HuH-7.5 (cell line): ENCODE results near the gene WDR45.

Source experiments
- DNase-seq: peaks from one replicate; pipeline ENCODE4 v3.0.0; 2011; ENCODE audit warnings: low spot score

The WDR45 gene

GRCh38 chrX:49073601-49074575 is 5.8 kb downstream of the WDR45 start, which contains the start of gene PRAF2:
Gene PRAF2 (minus strand): TSS chrX:49074002. CDS start chrX:49073987, 15 bp downstream.
- DNase-seq: peak; percentile 81

GRCh38 chrX:49072712-49073095 is 7.0 kb downstream of the WDR45 start:
- no peak for DNase-seq

GRCh38 chrX:49071877-49072711 is 7.6 kb downstream of the WDR45 start:
- DNase-seq: no peak

DNA sequence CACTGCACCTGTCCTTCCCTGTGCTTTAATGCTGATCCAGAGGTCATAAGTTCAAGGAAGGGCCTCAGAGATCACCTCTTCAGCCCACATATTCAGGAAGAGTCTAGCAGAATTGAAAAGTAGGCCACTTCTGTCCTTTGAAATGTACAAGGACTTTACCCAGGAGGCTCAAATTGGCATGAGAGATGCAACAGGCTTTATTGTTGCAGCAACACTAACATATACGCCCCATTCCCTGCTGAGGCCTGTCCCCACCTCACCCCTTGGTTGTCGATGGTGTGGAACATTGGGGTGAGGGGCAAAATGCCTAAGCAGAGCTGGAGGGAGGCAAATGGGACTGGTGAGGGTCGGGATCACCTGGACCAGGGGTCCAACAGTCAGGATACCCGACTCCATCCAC is 8.7 kb downstream of the WDR45 start:
- DNase-seq: no peak

DNA sequence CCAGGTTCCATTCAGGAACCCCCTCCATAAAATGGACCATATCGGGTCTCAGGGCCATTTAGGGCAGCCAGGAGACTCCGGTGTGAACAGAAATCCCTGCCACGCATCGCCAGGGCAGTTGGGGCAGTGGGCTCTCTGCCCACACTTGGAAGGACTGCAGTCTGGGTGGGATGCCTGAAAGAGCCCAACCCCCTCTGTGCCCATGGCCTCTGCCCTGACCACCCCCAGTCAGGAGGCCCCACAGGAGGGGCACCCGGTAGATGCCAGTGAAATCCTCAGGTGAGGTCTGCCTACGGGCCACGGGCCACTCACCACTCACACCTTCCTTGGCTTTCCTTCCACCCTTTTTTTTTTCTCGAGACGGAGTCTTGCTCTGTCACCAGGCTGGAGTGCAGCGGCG is 10.6 kb downstream of the WDR45 start:
- DNase-seq: no peak

- no peak for DNase-seq
Measured at GRCh38 chrX:49067285-49068120, 12.2 kb downstream of the WDR45 start.

GRCh38 chrX:49066690-49067089 is 13.0 kb downstream of the WDR45 start:
- DNase-seq: no peak

DNA sequence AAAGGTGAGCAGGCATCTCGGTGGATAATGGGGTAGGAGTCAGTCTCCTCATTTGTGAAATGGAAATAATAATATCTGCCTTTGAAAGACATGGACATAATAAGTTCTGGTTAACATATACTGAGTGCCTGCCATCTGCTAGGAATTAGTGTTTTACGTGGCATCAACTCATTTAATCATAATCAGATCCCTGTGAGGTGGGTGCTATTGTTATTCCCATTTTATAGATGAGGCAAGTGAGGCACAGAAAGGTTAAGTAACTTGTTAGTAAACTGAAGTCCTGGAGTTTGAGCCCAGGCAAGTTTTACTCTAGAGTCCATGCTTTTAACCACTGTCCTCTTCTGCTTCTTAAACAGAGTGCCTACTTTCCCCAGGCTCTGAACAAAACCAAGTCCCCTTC is 13.4 kb downstream of the WDR45 start:
- DNase-seq: no peak

- DNase-seq: no peak
Measured at GRCh38 chrX:49064735-49065134, 15.0 kb downstream of the WDR45 start.

DNA sequence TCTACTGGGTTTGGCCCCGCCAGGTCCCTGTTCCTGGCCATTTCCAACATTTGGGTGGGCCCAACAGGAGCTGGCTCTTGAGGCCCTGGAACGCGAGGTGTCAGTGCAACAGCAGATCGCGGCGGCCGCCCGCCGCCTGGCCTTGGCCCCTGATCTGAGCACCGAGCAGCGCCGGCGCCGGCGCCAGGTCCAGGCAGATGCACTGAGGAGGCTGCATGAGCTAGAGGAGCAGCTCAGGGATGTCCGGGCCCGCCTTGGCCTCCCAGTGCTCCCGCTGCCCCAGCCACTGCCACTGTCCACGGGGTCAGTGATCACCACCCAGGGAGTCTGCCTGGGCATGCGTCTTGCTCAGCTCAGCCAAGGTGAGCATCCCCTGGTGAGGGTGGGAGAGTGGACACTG is 15.4 kb downstream of the WDR45 start:
- DNase-seq: no peak

DNA sequence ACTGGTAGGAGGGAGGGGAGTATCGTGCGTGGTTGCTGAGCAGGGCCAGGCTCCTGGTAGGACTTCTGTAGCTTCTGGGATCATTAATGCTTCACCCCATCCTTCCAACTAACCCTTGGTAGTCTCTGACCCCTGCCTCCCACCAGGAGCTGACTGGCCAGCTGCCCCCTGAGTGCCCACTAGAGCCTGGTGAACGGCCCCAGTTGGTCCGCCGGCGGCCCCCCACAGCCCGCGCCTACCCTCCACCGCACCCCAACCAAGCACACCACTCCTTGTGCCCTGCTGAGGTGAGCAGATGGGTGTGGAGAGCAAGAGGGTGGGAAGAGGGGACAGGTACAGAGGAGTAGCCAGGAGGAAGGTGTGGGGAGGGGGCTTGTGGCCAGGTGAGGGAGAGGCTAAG is 16.0 kb downstream of the WDR45 start:
- DNase-seq: no peak

- no peak for DNase-seq
Measured at GRCh38 chrX:49061916-49062315, 17.8 kb downstream of the WDR45 start.

DNA sequence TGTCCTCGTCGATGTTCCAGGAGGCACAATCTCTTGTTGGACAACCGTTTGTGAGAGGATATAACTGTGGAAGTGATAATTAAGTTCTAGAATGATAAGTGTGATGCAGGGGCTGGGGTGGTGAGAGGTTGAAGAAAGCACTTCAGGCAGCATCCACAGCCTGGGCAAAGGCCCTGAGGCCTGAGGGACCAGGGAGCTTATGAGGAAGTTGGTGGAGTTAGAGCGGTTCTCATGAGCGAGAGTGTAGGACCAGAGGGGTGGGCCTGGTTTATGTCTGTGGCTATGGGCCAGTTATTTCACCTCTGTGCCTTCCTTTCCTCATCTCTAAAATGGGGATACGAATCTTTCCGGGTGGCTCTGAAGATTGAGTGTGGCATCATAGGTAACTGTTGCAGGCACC is 18.2 kb downstream of the WDR45 start:
- DNase-seq: no peak

DNA sequence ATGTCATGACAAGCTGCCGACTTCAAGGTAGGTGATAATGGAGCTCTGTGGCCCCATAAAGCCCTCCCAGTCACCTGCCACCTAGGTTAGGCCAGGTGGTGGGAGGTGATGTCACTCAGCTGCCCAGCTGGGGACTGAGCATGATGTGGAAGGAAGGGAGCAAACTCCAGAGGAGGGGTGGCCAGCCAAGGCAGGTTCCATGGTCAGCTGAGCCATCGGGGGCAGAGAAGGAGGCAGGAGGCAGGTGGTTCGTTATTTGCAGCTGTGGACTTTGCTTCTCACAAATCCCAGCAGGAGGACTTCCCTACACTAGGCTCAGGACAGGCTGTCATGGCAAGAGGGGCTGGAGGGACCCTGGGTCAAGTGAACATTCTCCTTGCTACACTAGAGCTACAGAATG is 18.8 kb downstream of the WDR45 start:
- no peak for DNase-seq

- no peak for DNase-seq
Measured at GRCh38 chrX:49059681-49060085, 20.0 kb downstream of the WDR45 start.

- no peak for DNase-seq
Measured at GRCh38 chrX:49059201-49059600, 20.5 kb downstream of the WDR45 start.

DNA sequence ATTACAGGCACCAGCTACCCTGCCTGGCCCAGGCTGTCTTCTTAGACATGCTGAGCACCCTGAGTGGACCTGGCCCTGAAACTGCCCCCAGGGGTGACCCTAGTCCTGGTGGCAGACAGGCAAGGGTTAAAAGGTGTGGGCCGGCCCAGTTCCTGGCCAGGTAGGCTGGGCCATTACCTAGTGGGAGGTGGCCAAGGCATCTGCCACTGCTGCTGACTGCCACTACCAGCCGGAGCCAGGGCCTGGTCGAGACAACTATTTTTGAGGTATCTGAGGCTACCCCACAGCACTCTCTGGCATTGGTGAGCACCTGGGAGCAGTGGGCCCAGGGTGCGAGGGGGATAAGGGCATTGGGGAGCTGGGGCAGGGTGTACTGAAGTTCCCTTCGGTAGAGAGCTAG is 20.9 kb downstream of the WDR45 start, which contains the start of gene CCDC120:
TSS of gene CCDC120 (plus strand) at position 206 of the 400 bp plus-strand sequence. CDS start 3,043 bp downstream, outside the sequence.
- DNase-seq: no peak

DNA sequence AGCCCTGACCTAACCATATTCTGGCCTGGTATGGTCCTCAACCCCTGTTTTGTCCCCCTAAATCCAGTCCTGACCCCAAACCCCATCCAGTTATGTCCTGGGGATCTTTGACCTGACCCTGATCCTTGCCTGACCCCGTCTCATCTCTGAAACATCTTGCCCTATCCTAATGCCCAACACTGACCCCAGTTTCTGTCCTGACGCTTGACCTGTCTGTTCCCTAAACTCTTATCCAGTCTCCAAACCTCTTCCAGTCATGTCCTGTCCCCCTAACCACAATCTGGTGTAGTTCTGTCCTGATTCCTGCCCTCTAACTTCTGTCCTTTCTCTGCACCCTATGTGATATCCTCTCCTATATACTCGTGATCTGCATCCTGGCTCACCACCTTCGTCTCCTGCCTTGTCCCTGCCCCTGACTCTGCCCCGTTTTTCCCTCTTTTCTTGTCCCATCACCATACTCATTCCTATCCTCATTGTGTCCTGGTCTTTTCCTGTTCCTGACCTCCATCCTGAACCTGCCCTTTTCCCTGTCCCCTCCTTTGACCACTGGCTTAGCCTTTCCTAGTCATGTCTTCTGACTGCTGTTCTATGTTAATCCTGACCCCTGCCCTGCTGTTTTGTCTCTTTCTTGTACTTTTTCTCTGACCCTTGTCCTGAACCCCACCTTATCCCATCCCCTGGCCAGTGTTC is 25.5 kb downstream of the WDR45 start:
- no peak for DNase-seq

DNA sequence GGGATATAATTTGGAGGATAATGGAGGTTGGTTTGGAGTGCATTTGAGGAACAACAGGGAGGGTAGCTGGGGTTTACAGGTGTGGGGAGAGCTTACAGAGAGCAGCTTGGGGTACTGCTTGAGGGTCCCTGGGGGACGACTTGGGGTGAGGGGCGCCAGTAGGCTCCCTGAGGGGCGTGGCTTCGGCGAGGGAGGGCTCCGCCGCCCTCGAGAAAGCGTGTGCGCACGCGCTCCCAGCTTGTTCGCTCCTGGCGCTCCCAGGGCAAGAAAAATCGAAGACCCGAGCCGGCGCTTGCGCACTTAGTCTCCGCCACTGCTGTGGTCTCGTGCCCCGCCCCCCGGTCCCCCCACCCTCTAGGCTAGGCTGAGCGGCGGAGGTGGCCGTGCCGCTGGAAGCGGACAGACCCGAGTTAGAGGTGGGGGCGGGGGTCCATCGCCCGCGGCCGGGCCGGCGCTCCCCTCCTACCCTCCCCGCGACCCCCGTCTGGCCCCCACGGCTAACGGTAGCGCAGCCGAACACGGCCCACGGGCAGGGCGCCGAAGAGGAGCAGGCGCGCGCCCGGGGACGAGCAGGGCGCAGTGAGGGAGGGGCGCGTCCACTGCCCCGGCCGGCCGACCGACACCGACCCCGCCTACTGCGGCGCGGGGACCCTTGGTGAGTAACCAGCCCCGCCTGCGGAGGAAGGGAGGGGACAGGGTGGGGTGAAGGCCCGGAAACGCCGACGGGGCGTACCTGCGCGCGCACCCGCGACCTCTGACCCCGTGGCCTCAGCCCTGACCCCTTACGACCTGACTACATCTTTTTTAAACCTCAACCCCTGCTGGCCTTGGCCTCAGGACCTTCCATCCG is 26.2 kb downstream of the WDR45 start:
- peak; percentile 86 for DNase-seq

DNA sequence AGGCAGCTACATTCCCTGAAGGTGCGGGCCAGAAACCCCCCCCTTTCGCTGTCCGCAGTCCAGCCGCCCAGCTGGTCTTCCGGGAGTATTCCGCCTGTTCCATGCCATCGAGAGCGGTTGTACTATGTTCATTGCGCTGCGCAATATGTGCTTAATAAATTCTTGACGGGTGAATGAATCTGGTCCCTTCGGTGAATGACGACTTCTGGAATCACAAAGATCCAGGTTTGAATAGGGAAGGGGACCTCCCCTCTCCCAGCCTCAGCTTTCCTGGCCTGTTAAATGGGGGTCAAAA is 35.8 kb downstream of the WDR45 start:
- DNase-seq: no peak
